ENCODE results near the gene KLHL33. TPM values are rescaled to one million over a fixed set of nuclear protein-coding genes. Genes with fewer than 3 reads are reported as not detected.
"Not testable (repeated sequence)": the region's sequence is repeated elsewhere in the genome, so short reads cannot be mapped to it uniquely, and the experiment has no call there.

The KLHL33 gene
- total RNA-seq, 1 donor from 2014 or later, result 0.09 TPM

- Mint-ChIP-seq H3K4me3 (peak overlapping the region; percentile 89), H3K27ac (peak overlapping the region; percentile 88), H3K36me3 (ENCODE audit: low read depth) (peaks cover 24% of the 10 kb centered on the region), H3K9me3 (no peaks in the 10 kb centered on the region), H3K4me1 (peaks cover 25% of the 10 kb centered on the region), H3K27me3 (no peaks in the 10 kb centered on the region)
- DNase-seq, result peak; percentile 85
- intact Hi-C loops (cut with micrococcal nuclease), result loop anchor here (1.0 kb wide), 2 partner anchors 9 to 117 kb away; partner anchors contain the start of genes PARP2 and PNP
These were observed 24.7 kb upstream of the KLHL33 start for GRCh38 chr14:20460458-20461224.

- H3K27ac Mint-ChIP-seq, result no peak overlapping the region
These were observed 22.2 kb upstream of the KLHL33 start for GRCh38 chr14:20458031-20458789.

GRCh38 chr14:20456971-20457370, 21.0 kb upstream of the KLHL33 start:
- Mint-ChIP-seq H3K4me1 (peaks cover 33% of the 10 kb centered on the region), H3K27me3 (no peaks in the 10 kb centered on the region), H3K27ac (peak overlapping the region; percentile 3), H3K9me3 (no peaks in the 10 kb centered on the region), H3K4me3 (no peak overlapping the region), H3K36me3 (ENCODE audit: low read depth) (peaks cover 27% of the 10 kb centered on the region)
- intact Hi-C loops (cut with micrococcal nuclease), result no loop called here
- DNase-seq, result no peak

More at GRCh38 chr14:20458031-20458789, 22.2 kb upstream of the KLHL33 start:
- no peaks in the 10 kb centered on the region for H3K9me3 Mint-ChIP-seq
- intact Hi-C loops (cut with micrococcal nuclease), result no loop called here
- H3K4me1 Mint-ChIP-seq, result peaks cover 25% of the 10 kb centered on the region
- no peaks in the 10 kb centered on the region for H3K27me3 Mint-ChIP-seq
- no peak for DNase-seq
- peaks cover 24% of the 10 kb centered on the region for H3K36me3 Mint-ChIP-seq (ENCODE audit: low read depth)
- no peak overlapping the region for H3K4me3 Mint-ChIP-seq

- DNase-seq, result no peak
- Mint-ChIP-seq H3K4me3 (no peak overlapping the region), H3K36me3 (ENCODE audit: low read depth) (peaks cover 33% of the 10 kb centered on the region), H3K27me3 (no peaks in the 10 kb centered on the region), H3K4me1 (peaks cover 27% of the 10 kb centered on the region), H3K9me3 (no peaks in the 10 kb centered on the region), H3K27ac (no peak overlapping the region)
- intact Hi-C loops (cut with micrococcal nuclease), result loop anchor here (1.0 kb wide), 6 partner anchors 14 to 226 kb away; partner anchors contain the start of genes PARP2, PNP and TEP1
These were observed 19.7 kb upstream of the KLHL33 start for GRCh38 chr14:20455355-20456300.

- DNase-seq, result peak; percentile 99
- intact Hi-C loops (cut with micrococcal nuclease), result loop anchor here (1.0 kb wide), 6 partner anchors 15 to 227 kb away; partner anchors contain the start of genes PARP2, PNP and TEP1
- no peaks in the 10 kb centered on the region for H3K9me3 Mint-ChIP-seq
- H3K27ac Mint-ChIP-seq, result no peak within 1 kb of the TSS
- H3K27me3 Mint-ChIP-seq, result no peaks in the 10 kb centered on the region
- H3K36me3 Mint-ChIP-seq (ENCODE audit: low read depth), result peaks cover 34% of the 10 kb centered on the region
- peaks cover 20% of the 10 kb centered on the region for H3K4me1 Mint-ChIP-seq
- peak within 1 kb of the TSS; percentile 59 for H3K4me3 Mint-ChIP-seq
These were observed 18.8 kb upstream of the KLHL33 start, which contains the start of the genes APEX1 and OSGEP for GRCh38 chr14:20454516-20455354. TSS of gene APEX1 (plus strand) at chr14:20455226. CDS start at chr14:20455646, 420 bp downstream. TSS of gene OSGEP (minus strand) at chr14:20454812. CDS start at chr14:20454683, 129 bp downstream.

GRCh38 chr14:20452831-20453230, 16.9 kb upstream of the KLHL33 start:
- H3K27me3 Mint-ChIP-seq; intact Hi-C loops (cut with micrococcal nuclease); H3K9me3 Mint-ChIP-seq; DNase-seq: not testable (repeated sequence)
- peak overlapping the region; percentile 21 for H3K4me3 Mint-ChIP-seq
- H3K36me3 Mint-ChIP-seq (ENCODE audit: low read depth), result peaks cover 36% of the 10 kb centered on the region
- peaks cover 12% of the 10 kb centered on the region for H3K4me1 Mint-ChIP-seq
- H3K27ac Mint-ChIP-seq, result peak overlapping the region; percentile 31

- no peak for DNase-seq
- intact Hi-C loops (cut with micrococcal nuclease), result no loop called here
- Mint-ChIP-seq H3K4me1 (peaks cover 6% of the 10 kb centered on the region), H3K36me3 (ENCODE audit: low read depth) (peaks cover 49% of the 10 kb centered on the region), H3K4me3 (no peak overlapping the region), H3K9me3 (no peaks in the 10 kb centered on the region), H3K27me3 (no peaks in the 10 kb centered on the region), H3K27ac (no peak overlapping the region)
These were observed 10.9 kb upstream of the KLHL33 start for GRCh38 chr14:20446889-20447288.

GRCh38 chr14:20443650-20444049, 7.7 kb upstream of the KLHL33 start:
- intact Hi-C loops (cut with micrococcal nuclease); H3K9me3 Mint-ChIP-seq; DNase-seq; H3K27ac Mint-ChIP-seq; H3K4me3 Mint-ChIP-seq; H3K27me3 Mint-ChIP-seq: not testable (repeated sequence)
- H3K4me1 Mint-ChIP-seq, result peaks cover 17% of the 10 kb centered on the region
- peaks cover 25% of the 10 kb centered on the region for H3K36me3 Mint-ChIP-seq (ENCODE audit: low read depth)

- intact Hi-C loops (cut with micrococcal nuclease), result no loop called here
- Mint-ChIP-seq H3K36me3 (ENCODE audit: low read depth) (peaks cover 9% of the 10 kb centered on the region), H3K9me3 (no peaks in the 10 kb centered on the region), H3K4me3 (no peak overlapping the region), H3K4me1 (peaks cover 17% of the 10 kb centered on the region), H3K27ac (no peak overlapping the region), H3K27me3 (no peaks in the 10 kb centered on the region)
- DNase-seq, result no peak
These were observed 5.5 kb upstream of the KLHL33 start for GRCh38 chr14:20441461-20441860.

- Mint-ChIP-seq H3K9me3 (no peaks in the 10 kb centered on the region), H3K4me3 (peak overlapping the region; percentile 20), H3K4me1 (peaks cover 17% of the 10 kb centered on the region), H3K27me3 (no peaks in the 10 kb centered on the region), H3K27ac (peak overlapping the region; percentile 54), H3K36me3 (ENCODE audit: low read depth) (peaks cover 9% of the 10 kb centered on the region)
- DNase-seq, result peak; percentile 71
- intact Hi-C loops (cut with micrococcal nuclease), result no loop called here
These were observed 4.9 kb upstream of the KLHL33 start for GRCh38 chr14:20440882-20441281.

GRCh38 chr14:20440465-20440864, 4.5 kb upstream of the KLHL33 start:
- Mint-ChIP-seq H3K4me3 (peak overlapping the region; percentile 20), H3K27ac (peak overlapping the region; percentile 54), H3K4me1 (peaks cover 17% of the 10 kb centered on the region), H3K36me3 (ENCODE audit: low read depth) (peaks cover 9% of the 10 kb centered on the region), H3K27me3 (no peaks in the 10 kb centered on the region), H3K9me3 (no peaks in the 10 kb centered on the region)
- no peak for DNase-seq
- intact Hi-C loops (cut with micrococcal nuclease), result no loop called here

GRCh38 chr14:20438664-20439063, 2.7 kb upstream of the KLHL33 start:
- Mint-ChIP-seq H3K4me1 (peaks cover 17% of the 10 kb centered on the region), H3K9me3 (no peaks in the 10 kb centered on the region), H3K27ac (no peak overlapping the region), H3K36me3 (ENCODE audit: low read depth) (peaks cover 9% of the 10 kb centered on the region), H3K27me3 (no peaks in the 10 kb centered on the region), H3K4me3 (no peak overlapping the region)
- intact Hi-C loops (cut with micrococcal nuclease), result no loop called here
- no peak for DNase-seq
